Testis (tissue), 2 donors: ENCODE results near the gene TCF12.

Experiments used
- CTCF ChIP-seq, 3 experiments: fragments of 450-650 bp in 2 of 3; fragments of 200-600 bp in 1 of 3; sonication (generic) in 1 of 3; IDR thresholded peaks; one replicate each; pipeline ENCODE4 v1.5.1; 2016 to 2019; ENCODE audit warnings: antibody characterized with exemption in 3 of 3, mild to moderate bottlenecking in 2 of 3, moderate library complexity in 1 of 3
- POLR2A ChIP-seq: fragments of 450-650 bp; IDR thresholded peaks from one replicate; pipeline ENCODE4 v1.6.1; 2017; ENCODE audit warnings: antibody characterized with exemption, mild to moderate bottlenecking, moderate library complexity

GRCh38 chr15:57282686-57283085 lies 364.2 kb downstream of the TCF12 start:
- TF ChIP-seq CTCF (IDR thresholded peaks at IDR 0.05) (no peak), POLR2A (no peak)
